HEK293 (cell line): ENCODE measurements around the gene NKAP.

Experiments used
- CTCF ChIA-PET: fragments of 350-600 bp; formaldehyde crosslinking; extraction: SDS; loops from one replicate; lab custom pipeline; 2021; ENCODE audit warnings: antibody characterized with exemption; lab: Yijun Ruan, JAX
- POLR2A ChIA-PET: fragments of 300-600 bp; formaldehyde crosslinking; extraction: SDS; loops from one replicate; lab custom pipeline; 2020; ENCODE audit warnings: antibody characterized with exemption, inconsistent platforms; lab: Yijun Ruan, JAX
- H3K27ac ChIP-seq: fragments of 200-500 bp; sonication (Bioruptor generic); 2 replicates; pipeline ENCODE4 v1.5.1; 2014; ENCODE audit warnings: low read depth, low read length, control low read depth, inconsistent platforms; ENCODE audit errors: extremely low read depth
- H3K36me3 ChIP-seq, 2 experiments: fragments of 200-500 bp in 1 of 2; sonication (Bioruptor generic) in 1 of 2; 1 replicate in 1 of 2; 2 replicates in 1 of 2; pipeline ENCODE4 v1.5.1; 2014 to 2017; ENCODE audit warnings: inconsistent platforms in 2 of 2, low read length in 2 of 2; ENCODE audit not compliant: control insufficient read depth in 2 of 2, insufficient read depth in 1 of 2
- H3K4me1 ChIP-seq: fragments of 200-500 bp; sonication (Bioruptor generic); 2 replicates; pipeline ENCODE4 v1.5.1; 2014; ENCODE audit warnings: mild to moderate bottlenecking, low read length, inconsistent platforms; ENCODE audit not compliant: control insufficient read depth, insufficient read depth
- H3K4me3 ChIP-seq: 2 replicates; pipeline ENCODE4 v1.5.1; 2011; ENCODE audit warnings: low read depth, mild to moderate bottlenecking, control low read depth, low read length, moderate library complexity
- H3K9me3 ChIP-seq: fragments of 200-500 bp; sonication (Bioruptor generic); 2 replicates; pipeline ENCODE4 v1.5.1; 2014; ENCODE audit warnings: low read depth, low read length, inconsistent platforms; ENCODE audit not compliant: control insufficient read depth, insufficient read depth
- OSR2 ChIP-seq: fragments of 450-650 bp; formaldehyde crosslinking; IDR thresholded peaks from 2 replicates; pipeline ENCODE4 v1.5.1; 2016; ENCODE audit warnings: missing biosample characterization, missing genetic modification characterization
- REPIN1 ChIP-seq: fragments of 450-650 bp; formaldehyde crosslinking; IDR thresholded peaks from 2 replicates; pipeline ENCODE4 v1.5.1; 2017; ENCODE audit warnings: missing biosample characterization, missing genetic modification characterization, low read depth
- ZBTB1 ChIP-seq: fragments of 450-650 bp; formaldehyde crosslinking; IDR thresholded peaks from 2 replicates; pipeline ENCODE4 v1.5.1; 2016; ENCODE audit warnings: missing biosample characterization, missing genetic modification characterization
- ZBTB21 ChIP-seq: fragments of 450-650 bp; formaldehyde crosslinking; IDR thresholded peaks from 2 replicates; pipeline ENCODE4 v1.5.1; 2017; ENCODE audit warnings: missing biosample characterization, missing genetic modification characterization
- ZNF169 ChIP-seq: fragments of 450-650 bp; formaldehyde crosslinking; IDR thresholded peaks from 2 replicates; pipeline ENCODE4 v1.5.1; 2016; ENCODE audit warnings: missing biosample characterization, missing genetic modification characterization
- ZNF473 ChIP-seq: fragments of 450-650 bp; formaldehyde crosslinking; IDR thresholded peaks from 2 replicates; pipeline ENCODE4 v1.5.1; 2017; ENCODE audit warnings: missing biosample characterization, missing genetic modification characterization
- ZNF600 ChIP-seq: fragments of 450-650 bp; formaldehyde crosslinking; IDR thresholded peaks from 2 replicates; pipeline ENCODE4 v1.5.1; 2016; ENCODE audit warnings: missing biosample characterization, missing genetic modification characterization
- ZNF707 ChIP-seq: fragments of 450-650 bp; formaldehyde crosslinking; IDR thresholded peaks from 2 replicates; pipeline ENCODE4 v1.5.1; 2016; ENCODE audit warnings: missing biosample characterization, missing genetic modification characterization
- ZNF837 ChIP-seq: fragments of 450-650 bp; formaldehyde crosslinking; IDR thresholded peaks from 2 replicates; pipeline ENCODE4 v1.5.1; 2016; ENCODE audit warnings: missing biosample characterization, missing genetic modification characterization
- TF ChIP-seq, protein P1 (sequence below): sonication (generic); formaldehyde crosslinking; IDR thresholded peaks from 2 replicates; pipeline ENCODE4 v1.8.1; 2022; ENCODE audit warnings: mild to moderate bottlenecking, moderate library complexity, missing genetic modification reagents
- TF ChIP-seq, protein P2 (sequence below): fragments of 450-650 bp; formaldehyde crosslinking; IDR thresholded peaks from 2 replicates; pipeline ENCODE4 v1.5.1; 2016; ENCODE audit warnings: missing biosample characterization, missing genetic modification characterization
- TF ChIP-seq, protein P3 (sequence below): fragments of 450-650 bp; formaldehyde crosslinking; IDR thresholded peaks from 2 replicates; pipeline ENCODE4 v1.5.1; 2016; ENCODE audit warnings: missing biosample characterization, missing genetic modification characterization
- TF ChIP-seq, protein P4 (sequence below): fragments of 450-650 bp; formaldehyde crosslinking; IDR thresholded peaks from 2 replicates; pipeline ENCODE4 v1.5.1; 2016; ENCODE audit warnings: missing biosample characterization, missing genetic modification characterization
- TF ChIP-seq, protein P5 (sequence below): IDR thresholded peaks from 2 replicates; pipeline ENCODE4 v1.6.1; 2011; ENCODE audit warnings: mild to moderate bottlenecking, low read depth, low read length, borderline replicate concordance

NKAP gene

DNA sequence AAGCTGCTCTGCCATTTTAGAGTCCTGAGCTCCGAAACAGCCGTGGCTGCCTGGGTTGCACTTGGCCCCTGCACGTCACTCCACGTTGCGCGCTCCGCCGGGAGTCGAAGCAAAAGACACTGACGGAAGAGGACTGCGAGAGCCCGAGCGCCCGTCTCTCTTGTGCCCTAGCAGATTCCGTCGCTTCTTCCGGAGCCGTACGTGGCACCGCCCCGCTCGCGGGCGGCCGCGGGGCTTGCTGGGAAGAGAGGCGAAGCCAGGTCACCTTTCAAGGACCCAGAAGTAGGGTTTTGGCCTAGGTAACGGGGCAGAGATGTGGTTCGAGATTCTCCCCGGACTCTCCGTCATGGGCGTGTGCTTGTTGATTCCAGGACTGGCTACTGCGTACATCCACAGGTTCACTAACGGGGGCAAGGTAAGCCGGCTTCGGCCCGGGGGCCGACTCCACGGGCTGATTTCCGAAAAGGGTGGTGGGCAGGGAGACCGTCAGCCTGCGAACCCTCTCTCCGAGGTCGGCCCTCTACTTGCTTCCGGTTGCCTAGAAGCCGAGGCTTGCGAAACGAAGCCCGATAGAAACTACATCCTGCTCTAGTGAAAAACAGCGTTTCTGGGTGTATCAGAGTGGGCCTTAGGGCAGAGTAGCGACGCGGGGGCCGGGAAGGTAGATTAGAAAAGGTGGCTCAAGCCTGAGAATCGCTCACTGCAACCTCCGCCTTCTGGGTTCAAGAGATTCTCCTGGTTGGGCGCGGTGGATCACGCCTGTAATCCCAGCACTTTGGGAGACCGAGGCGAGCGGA lies 71.8 kb downstream of the NKAP start, which contains the start of the genes NDUFA1 and RNF113A (continued):
- TF ChIP-seq ZNF600, result peak; percentile 82
- TF ChIP-seq, all 188 proteins: peak for 47

DNA sequence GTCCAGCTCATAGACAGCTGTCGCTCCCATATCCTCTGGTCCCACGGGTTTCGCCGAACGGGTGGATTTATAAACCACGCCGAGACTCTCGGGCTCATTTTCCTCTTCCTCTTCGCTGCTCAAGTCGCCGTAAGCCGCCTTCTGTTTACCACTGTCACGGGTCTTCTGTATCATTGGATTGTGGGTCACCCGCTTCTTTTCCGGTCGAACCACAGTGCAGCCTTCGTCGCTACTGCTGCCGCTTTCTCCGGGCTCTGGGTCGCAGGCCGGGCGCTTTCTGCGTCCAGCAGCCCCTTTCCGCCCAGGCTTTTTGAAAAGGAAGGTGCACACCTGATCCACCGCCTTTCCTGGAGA lies 72.3 kb downstream of the NKAP start:
- H3K36me3 ChIP-seq, result peaks cover 9 to 11% of the 10 kb centered on the region in 2 experiments
- peak overlapping the region; percentile 59 for H3K4me3 ChIP-seq
- no peaks in the 10 kb centered on the region for H3K4me1 ChIP-seq
- POLR2A ChIA-PET, result interaction anchor here (0.8 to 2.9 kb wide), 7 partner anchors 10 to 265 kb away, joined by 3 to 33 read pairs (median 6); partner anchors contain the start of genes RPL39 and UPF3B
- CTCF ChIA-PET, result interaction anchor here (0.7 to 3.0 kb wide), 3 partner anchors 9 to 84 kb away, joined by 3 to 9 read pairs (median 4); no protein-coding TSS in a partner anchor
- H3K27ac ChIP-seq, result peak overlapping the region; percentile 90
- TF ChIP-seq ZNF473 (no peak), ZNF169 (no peak), ZNF707 (tag by site-specific recombination) (no peak), ZNF837 (tag by site-specific recombination) (no peak), ZBTB21 (tag by site-specific recombination) (no peak), ZBTB1 (tag by site-specific recombination) (no peak), REPIN1 (tag by site-specific recombination) (no peak), OSR2 (tag by site-specific recombination) (no peak)
- TF ChIP-seq, protein P1, sequence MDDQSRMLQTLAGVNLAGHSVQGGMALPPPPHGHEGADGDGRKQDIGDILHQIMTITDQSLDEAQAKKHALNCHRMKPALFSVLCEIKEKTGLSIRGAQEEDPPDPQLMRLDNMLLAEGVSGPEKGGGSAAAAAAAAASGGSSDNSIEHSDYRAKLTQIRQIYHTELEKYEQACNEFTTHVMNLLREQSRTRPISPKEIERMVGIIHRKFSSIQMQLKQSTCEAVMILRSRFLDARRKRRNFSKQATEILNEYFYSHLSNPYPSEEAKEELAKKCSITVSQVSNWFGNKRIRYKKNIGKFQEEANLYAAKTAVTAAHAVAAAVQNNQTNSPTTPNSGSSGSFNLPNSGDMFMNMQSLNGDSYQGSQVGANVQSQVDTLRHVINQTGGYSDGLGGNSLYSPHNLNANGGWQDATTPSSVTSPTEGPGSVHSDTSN (CRISPR knock-in tag), result no peak
- TF ChIP-seq, protein P2, sequence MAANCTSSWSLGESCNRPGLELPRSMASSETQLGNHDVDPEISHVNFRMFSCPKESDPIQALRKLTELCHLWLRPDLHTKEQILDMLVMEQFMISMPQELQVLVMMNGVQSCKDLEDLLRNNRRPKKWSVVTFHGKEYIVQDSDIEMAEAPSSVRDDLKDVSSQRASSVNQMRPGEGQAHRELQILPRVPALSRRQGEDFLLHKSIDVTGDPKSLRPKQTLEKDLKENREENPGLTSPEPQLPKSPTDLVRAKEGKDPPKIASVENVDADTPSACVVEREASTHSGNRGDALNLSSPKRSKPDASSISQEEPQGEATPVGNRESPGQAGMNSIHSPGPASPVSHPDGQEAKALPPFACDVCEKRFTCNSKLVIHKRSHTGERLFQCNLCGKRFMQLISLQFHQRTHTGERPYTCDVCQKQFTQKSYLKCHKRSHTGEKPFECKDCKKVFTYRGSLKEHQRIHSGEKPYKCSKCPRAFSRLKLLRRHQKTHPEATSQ, result no peak
- TF ChIP-seq, protein P3, sequence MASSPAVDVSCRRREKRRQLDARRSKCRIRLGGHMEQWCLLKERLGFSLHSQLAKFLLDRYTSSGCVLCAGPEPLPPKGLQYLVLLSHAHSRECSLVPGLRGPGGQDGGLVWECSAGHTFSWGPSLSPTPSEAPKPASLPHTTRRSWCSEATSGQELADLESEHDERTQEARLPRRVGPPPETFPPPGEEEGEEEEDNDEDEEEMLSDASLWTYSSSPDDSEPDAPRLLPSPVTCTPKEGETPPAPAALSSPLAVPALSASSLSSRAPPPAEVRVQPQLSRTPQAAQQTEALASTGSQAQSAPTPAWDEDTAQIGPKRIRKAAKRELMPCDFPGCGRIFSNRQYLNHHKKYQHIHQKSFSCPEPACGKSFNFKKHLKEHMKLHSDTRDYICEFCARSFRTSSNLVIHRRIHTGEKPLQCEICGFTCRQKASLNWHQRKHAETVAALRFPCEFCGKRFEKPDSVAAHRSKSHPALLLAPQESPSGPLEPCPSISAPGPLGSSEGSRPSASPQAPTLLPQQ, result no peak
- TF ChIP-seq, protein P4, sequence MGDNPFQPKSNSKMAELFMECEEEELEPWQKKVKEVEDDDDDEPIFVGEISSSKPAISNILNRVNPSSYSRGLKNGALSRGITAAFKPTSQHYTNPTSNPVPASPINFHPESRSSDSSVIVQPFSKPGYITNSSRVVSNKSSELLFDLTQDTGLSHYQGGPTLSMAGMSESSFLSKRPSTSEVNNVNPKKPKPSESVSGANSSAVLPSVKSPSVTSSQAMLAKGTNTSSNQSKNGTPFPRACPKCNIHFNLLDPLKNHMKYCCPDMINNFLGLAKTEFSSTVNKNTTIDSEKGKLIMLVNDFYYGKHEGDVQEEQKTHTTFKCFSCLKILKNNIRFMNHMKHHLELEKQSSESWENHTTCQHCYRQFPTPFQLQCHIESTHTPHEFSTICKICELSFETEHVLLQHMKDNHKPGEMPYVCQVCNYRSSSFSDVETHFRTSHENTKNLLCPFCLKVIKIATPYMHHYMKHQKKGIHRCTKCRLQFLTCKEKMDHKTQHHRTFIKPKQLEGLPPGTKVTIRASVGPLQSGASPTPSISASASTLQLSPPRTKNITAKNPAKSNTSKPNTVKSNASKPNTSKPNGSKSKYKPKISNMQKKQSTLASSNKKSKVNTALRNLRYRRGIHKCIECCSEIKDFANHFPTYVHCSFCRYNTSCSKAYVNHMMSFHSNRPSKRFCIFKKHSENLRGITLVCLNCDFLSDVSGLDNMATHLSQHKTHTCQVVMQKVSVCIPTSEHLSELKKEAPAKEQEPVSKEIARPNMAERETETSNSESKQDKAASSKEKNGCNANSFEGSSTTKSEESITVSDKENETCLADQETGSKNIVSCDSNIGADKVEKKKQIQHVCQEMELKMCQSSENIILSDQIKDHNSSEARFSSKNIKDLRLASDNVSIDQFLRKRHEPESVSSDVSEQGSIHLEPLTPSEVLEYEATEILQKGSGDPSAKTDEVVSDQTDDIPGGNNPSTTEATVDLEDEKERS, result no peak
- TF ChIP-seq, protein P5, sequence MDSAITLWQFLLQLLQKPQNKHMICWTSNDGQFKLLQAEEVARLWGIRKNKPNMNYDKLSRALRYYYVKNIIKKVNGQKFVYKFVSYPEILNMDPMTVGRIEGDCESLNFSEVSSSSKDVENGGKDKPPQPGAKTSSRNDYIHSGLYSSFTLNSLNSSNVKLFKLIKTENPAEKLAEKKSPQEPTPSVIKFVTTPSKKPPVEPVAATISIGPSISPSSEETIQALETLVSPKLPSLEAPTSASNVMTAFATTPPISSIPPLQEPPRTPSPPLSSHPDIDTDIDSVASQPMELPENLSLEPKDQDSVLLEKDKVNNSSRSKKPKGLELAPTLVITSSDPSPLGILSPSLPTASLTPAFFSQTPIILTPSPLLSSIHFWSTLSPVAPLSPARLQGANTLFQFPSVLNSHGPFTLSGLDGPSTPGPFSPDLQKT, result no peak
- no peaks in the 10 kb centered on the region for H3K9me3 ChIP-seq
